ENCODE results near the gene H2AZ2.

The H2AZ2 gene

GRCh38 chr7:44858161-44858560 lies 10.3 kb upstream of the H2AZ2 start:
- peak; percentile 58 for TF ChIP-seq CTCF (conservative IDR thresholded peaks at IDR 0.05)
- no peak overlapping the region for H3K27ac ChIP-seq

- H3K27ac ChIP-seq, result no peak overlapping the region
- no peak for TF ChIP-seq CTCF (conservative IDR thresholded peaks at IDR 0.05)
These were observed 6.9 kb upstream of the H2AZ2 start for GRCh38 chr7:44854644-44855364.

GRCh38 chr7:44853391-44853790 lies 5.5 kb upstream of the H2AZ2 start:
- no peak overlapping the region for H3K27ac ChIP-seq
- TF ChIP-seq CTCF (conservative IDR thresholded peaks at IDR 0.05), result no peak

GRCh38 chr7:44852590-44852989 lies 4.7 kb upstream of the H2AZ2 start:
- H3K27ac ChIP-seq, result no peak overlapping the region
- no peak for TF ChIP-seq CTCF (conservative IDR thresholded peaks at IDR 0.05)

GRCh38 chr7:44849885-44850544 lies 2.1 kb upstream of the H2AZ2 start:
- TF ChIP-seq CTCF (conservative IDR thresholded peaks at IDR 0.05), result no peak
- H3K27ac ChIP-seq, result no peak overlapping the region

- peak overlapping the region; percentile 88 for H3K27ac ChIP-seq
- no peak for TF ChIP-seq CTCF (conservative IDR thresholded peaks at IDR 0.05)
These were observed 1.5 kb upstream of the H2AZ2 start for GRCh38 chr7:44849259-44849884.

GRCh38 chr7:44847509-44847919 lies 373 bp downstream of the H2AZ2 start:
- peak; percentile 98 for TF ChIP-seq CTCF (conservative IDR thresholded peaks at IDR 0.05)
- H3K27ac ChIP-seq, result peak overlapping the region; percentile 88

Data from VCaP (cell line).